Head of caudate nucleus (tissue), 42 donors: ENCODE data around the gene SYT7.
A peak's percentile ranks its signal among the peaks of the same experiment; 100 is the strongest.

Source experiments
- DNase-seq, 42 donors: peaks; one replicate each; pipeline versions ENCODE4 v3.0.0 to v3.0.0-alpha.2; 2020 to 2021; ENCODE audit warnings: mixed read lengths in 7 of 42
- intact Hi-C: fragments of 100-400 bp; cut with DNase I; formaldehyde crosslinking; loops from one replicate; pipeline ENCODE4 v1.15.0; 2022

SYT7 gene

GRCh38 chr11:61609980-61610366 is 29.1 kb upstream of the SYT7 start:
- intact Hi-C loops: no loop called here
- DNase-seq: peak in 38 of 42 donors; percentile 25 to 84 (median 54)

GRCh38 chr11:61609000-61609979 is 28.4 kb upstream of the SYT7 start:
- intact Hi-C loops: no loop called here
- DNase-seq: no peak

DNA sequence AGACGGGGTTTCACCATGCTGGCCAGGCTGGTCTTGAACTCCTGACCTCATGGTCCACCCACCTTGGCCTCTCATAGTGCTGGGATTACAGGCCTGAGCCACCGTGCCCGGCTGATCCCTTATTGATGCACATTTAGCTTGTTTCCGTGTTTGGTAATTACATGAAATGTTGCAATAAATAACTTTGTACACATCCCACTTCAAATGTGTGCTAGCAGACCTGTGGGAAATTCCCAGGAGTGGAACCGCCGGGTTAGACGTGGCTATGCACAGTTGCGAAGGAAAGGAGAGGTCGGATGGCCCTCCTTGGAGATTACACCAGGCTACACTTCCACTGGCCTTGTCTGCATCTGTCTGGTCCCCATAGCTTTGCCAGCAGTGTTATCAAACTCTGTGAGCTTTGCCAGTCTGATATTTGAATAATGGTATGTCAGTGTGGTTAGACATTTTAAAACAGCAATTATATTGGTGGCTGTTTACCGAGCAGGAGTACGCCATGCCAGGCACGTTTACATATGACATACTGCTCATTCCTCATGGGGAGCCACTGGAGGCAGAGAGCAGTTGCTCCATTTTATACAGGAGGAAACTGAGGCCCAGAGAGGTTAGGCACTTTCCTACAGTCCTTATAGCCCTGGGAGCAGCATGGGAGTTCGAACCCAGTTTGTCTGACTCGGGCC is 27.2 kb upstream of the SYT7 start:
- DNase-seq: no peak
- intact Hi-C loops: no loop called here

DNA sequence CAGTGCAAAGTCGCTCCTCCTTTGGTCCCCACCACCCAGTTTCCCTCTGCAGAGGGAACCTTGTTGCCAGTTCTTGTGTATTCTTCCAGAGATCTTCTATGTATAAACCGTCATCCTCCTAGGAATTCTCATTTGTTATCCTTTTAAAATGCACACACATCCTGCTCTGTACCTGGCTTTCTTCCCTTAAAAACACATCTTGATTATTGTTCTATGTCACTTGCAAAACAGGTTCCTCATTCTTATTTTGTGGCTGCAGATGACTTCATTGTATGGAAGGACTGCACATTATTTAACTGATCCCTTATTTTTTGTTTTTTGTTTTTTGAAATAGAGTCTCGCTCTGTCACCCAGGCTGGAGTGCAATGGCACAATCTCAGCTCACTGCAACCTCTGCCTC is 26.6 kb upstream of the SYT7 start:
- DNase-seq: no peak
- intact Hi-C loops: no loop called here

DNA sequence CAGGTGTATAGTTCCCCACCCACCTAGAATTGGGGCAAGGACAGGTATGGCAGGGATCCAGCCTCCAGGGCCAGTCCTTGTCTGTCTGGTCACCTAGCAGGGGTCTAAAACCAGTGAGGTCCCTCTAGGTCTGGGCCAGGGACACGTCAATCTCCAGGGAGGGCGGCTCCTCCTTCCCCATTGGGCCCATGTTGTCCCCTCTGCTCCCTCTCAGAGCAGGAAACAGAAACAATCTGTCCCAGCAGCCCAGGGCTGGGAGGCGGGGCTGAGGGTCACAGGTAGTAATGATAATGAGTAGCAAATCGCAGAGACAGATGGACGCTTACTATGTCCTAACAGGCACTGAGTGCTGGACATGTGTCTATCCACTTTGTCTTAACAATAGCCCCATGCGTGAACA is 22.8 kb upstream of the SYT7 start:
- intact Hi-C loops: no loop called here
- no peak for DNase-seq

DNA sequence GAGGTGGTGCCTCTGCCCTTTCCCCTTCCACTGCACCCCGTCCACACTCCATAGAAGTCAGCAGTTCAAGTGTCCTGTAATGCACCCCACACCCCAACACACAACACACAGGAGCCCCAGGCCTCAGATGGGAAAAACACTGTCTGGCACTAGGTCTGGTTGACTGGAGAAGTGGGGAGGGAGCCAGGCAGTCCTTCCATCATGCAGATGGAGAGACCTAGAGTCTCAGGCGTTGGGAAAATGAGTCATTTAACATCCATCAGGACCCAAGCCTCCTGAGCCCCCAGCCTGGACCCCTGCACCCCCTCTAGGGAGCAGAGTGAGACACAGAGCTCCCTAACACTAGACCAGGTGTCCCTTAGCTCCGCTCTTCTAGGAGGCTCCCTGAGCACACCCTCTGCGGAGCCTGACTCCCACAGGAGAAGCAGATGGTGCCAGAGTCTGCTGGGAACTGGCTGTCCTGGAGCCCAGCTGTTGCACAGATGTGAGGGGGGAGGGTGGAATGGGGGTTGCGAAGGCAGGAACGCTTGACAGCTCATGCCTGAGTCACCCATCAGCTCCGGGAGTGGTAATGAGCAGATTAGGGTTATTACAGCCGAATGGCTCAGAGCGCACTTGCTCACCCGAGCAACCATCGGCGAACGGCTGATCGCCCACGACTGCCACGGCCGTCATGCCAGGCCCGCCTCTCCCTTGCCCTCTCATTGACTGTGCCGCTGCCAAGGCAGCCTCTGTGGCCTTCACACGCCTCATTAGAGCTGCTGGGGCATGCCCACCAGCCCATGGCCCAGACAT is 22.1 kb upstream of the SYT7 start:
- intact Hi-C loops: no loop called here
- DNase-seq: peak; percentile 59 to 93 (median 78)

GRCh38 chr11:61601512-61601911 is 20.6 kb upstream of the SYT7 start:
- no peak for DNase-seq
- intact Hi-C loops: no loop called here

GRCh38 chr11:61599968-61600710 is 19.3 kb upstream of the SYT7 start:
- DNase-seq: peak in 5 of 42 donors; percentile 28 to 67 (median 54)
- intact Hi-C loops: no loop called here

GRCh38 chr11:61598886-61599868 is 18.3 kb upstream of the SYT7 start:
- intact Hi-C loops: no loop called here
- peak in 3 of 42 donors; percentile 30 to 52 (median 42) for DNase-seq

- intact Hi-C loops: no loop called here
- peak in 2 of 42 donors; percentile 35 to 38 for DNase-seq
Measured at GRCh38 chr11:61598374-61598773, 17.5 kb upstream of the SYT7 start.

GRCh38 chr11:61596990-61597389 is 16.1 kb upstream of the SYT7 start:
- no peak for DNase-seq
- intact Hi-C loops: no loop called here

- intact Hi-C loops: no loop called here
- DNase-seq: no peak
Measured at GRCh38 chr11:61596542-61596941, 15.7 kb upstream of the SYT7 start.

GRCh38 chr11:61594907-61595257 is 14.0 kb upstream of the SYT7 start:
- no peak for DNase-seq
- intact Hi-C loops: no loop called here

- DNase-seq: no peak
- intact Hi-C loops: no loop called here
Measured at GRCh38 chr11:61593151-61593550, 12.3 kb upstream of the SYT7 start.

DNA sequence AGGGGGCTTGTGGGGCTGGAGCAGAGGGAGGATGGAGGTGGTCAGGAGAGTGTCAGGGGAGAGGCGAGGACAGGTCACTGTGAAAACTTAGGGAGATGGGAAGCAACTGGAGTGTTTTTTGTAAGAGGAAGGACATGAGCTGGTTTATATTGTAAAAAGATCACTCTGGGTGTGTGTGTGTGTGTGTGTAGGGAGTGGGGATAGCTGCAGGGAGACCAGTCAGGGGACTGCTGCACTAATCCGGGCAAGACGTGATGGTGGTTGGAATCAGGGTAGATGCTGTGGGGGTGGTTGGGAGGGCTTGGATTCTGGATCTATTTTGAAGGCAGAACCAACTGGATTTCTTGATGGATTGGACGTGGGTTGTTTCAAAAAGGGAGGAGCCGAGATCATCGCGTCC is 11.3 kb upstream of the SYT7 start:
- intact Hi-C loops: no loop called here

DNA sequence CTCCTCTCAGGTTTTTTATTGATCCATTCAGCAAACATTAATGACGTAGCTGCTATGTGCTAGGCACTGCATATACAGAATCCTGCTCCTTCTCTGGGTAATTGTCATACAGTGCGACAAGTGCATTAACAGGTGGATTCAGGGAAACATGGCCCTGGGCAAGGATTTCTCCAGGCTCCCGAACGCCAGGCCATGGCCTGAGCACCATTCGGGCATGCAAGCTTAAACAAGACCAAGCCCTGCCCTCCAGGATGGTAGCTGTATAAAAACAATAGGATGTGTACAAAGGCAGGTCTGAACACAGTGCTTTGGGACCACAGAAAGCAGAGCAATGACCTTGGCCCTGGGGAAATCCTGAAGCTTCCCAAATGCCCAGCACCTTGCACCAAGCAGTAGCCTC is 9.1 kb upstream of the SYT7 start:
- DNase-seq: no peak
- intact Hi-C loops: no loop called here

More for the DNA sequence above, 11.3 kb upstream of the SYT7 start:
- no peak for DNase-seq

- peak in 8 of 42 donors; percentile 16 to 64 (median 52) for DNase-seq
- intact Hi-C loops: no loop called here
Measured at GRCh38 chr11:61588728-61589191, 7.9 kb upstream of the SYT7 start.
